HG03139 (cell line): ENCODE data around the gene SERINC5.
"Not testable (repeated sequence)": the region's sequence is repeated elsewhere in the genome, so short reads cannot be mapped to it uniquely, and the experiment has no call there.

Source experiments
- ATAC-seq: cut with Tn5 transposase; IDR thresholded peaks from one replicate; pipeline ENCODE4 v1.9.1; 2021; ENCODE audit not compliant: unreplicated experiment

SERINC5 gene

GRCh38 chr5:80143491-80143890, 112.4 kb downstream of the SERINC5 start:
- ATAC-seq = no peak

GRCh38 chr5:80142996-80143395, 112.9 kb downstream of the SERINC5 start:
- no peak for ATAC-seq

- no peak for ATAC-seq
Measured at GRCh38 chr5:80141681-80142080, 114.2 kb downstream of the SERINC5 start.

- ATAC-seq = no peak
Measured at GRCh38 chr5:80141147-80141671, 114.6 kb downstream of the SERINC5 start.

GRCh38 chr5:80140496-80140895, 115.4 kb downstream of the SERINC5 start:
- no peak for ATAC-seq

- no peak for ATAC-seq
Measured at GRCh38 chr5:80139466-80139972, 116.3 kb downstream of the SERINC5 start.

GRCh38 chr5:80138486-80138885, 117.4 kb downstream of the SERINC5 start:
- no peak for ATAC-seq

GRCh38 chr5:80136798-80137197, 119.0 kb downstream of the SERINC5 start:
- not testable (repeated sequence) for ATAC-seq

- ATAC-seq = no peak
Measured at GRCh38 chr5:80134876-80135275, 121.0 kb downstream of the SERINC5 start.

- ATAC-seq = no peak
Measured at GRCh38 chr5:80129146-80129545, 126.7 kb downstream of the SERINC5 start.

- ATAC-seq = no peak
Measured at GRCh38 chr5:80128141-80128540, 127.7 kb downstream of the SERINC5 start.

- no peak for ATAC-seq
Measured at GRCh38 chr5:80127116-80127552, 128.7 kb downstream of the SERINC5 start.

GRCh38 chr5:80125962-80126480, 129.8 kb downstream of the SERINC5 start:
- ATAC-seq = peak; percentile 47

GRCh38 chr5:80125022-80125961, 130.6 kb downstream of the SERINC5 start:
- ATAC-seq = peak; percentile 61

- ATAC-seq = no peak
Measured at GRCh38 chr5:80124121-80124918, 131.5 kb downstream of the SERINC5 start.

GRCh38 chr5:80122579-80122978, 133.3 kb downstream of the SERINC5 start:
- no peak for ATAC-seq

- ATAC-seq = no peak
Measured at GRCh38 chr5:80119372-80119771, 136.5 kb downstream of the SERINC5 start.

- ATAC-seq = no peak
Measured at GRCh38 chr5:80117446-80117845, 138.4 kb downstream of the SERINC5 start.

GRCh38 chr5:80116465-80116864, 139.4 kb downstream of the SERINC5 start:
- no peak for ATAC-seq

- no peak for ATAC-seq
Measured at GRCh38 chr5:80116000-80116399, 139.8 kb downstream of the SERINC5 start.

- no peak for ATAC-seq
Measured at GRCh38 chr5:80114860-80115259, 141.0 kb downstream of the SERINC5 start.
